Measurements from ENCODE around the gene EVL. TPM values are rescaled to one million over a fixed set of nuclear protein-coding genes. Genes with fewer than 3 reads are reported as not detected.

The EVL gene
- total RNA-seq, 1 donor from 2014 or later = 11.7 TPM

DNA sequence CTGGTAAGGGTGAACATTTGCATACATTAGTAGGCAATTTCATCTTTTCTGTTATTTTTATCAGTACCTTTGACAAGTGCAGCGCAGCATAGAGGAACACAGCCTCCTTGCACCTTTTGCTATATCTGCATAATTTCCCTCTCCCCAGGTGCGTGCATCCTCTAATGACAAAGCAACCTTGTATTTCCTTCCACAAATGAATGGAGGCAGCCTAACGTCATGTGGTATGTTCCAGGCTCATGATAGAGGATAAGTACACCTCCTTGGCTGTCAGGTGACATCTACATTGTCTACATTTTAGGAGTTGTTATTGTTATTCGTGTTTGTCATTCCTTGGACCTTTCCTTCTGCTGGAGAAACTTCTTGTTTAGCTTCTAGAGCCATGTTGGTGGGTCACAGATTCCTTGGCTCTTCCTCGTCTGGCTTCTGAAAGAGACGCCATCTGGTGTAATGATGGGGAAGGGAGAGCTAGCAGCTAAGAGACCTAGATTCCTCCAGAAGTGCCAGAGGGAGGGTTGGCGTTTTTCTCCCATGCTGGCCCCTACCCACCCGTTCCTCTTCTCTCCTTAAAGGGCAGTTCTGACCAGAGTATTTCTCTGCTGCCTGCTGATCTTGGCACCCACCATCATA is 37.0 kb downstream of the EVL start:
- Histone ChIP-seq H3K36me3 (peaks cover 0 to 2% of the 10 kb centered on the region in 2 donors), H3K27ac (peak overlapping the region; percentile 61 to 81), H3K9me3 (no peaks in the 10 kb centered on the region), H3K27me3 (no peaks in the 10 kb centered on the region), H3K4me3 (no peak overlapping the region), H3K4me1 (peaks cover 21 to 37% of the 10 kb centered on the region in 2 donors)
- TF ChIP-seq, protein P1, sequence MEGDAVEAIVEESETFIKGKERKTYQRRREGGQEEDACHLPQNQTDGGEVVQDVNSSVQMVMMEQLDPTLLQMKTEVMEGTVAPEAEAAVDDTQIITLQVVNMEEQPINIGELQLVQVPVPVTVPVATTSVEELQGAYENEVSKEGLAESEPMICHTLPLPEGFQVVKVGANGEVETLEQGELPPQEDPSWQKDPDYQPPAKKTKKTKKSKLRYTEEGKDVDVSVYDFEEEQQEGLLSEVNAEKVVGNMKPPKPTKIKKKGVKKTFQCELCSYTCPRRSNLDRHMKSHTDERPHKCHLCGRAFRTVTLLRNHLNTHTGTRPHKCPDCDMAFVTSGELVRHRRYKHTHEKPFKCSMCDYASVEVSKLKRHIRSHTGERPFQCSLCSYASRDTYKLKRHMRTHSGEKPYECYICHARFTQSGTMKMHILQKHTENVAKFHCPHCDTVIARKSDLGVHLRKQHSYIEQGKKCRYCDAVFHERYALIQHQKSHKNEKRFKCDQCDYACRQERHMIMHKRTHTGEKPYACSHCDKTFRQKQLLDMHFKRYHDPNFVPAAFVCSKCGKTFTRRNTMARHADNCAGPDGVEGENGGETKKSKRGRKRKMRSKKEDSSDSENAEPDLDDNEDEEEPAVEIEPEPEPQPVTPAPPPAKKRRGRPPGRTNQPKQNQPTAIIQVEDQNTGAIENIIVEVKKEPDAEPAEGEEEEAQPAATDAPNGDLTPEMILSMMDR (IDR thresholded peaks at IDR 0.05) = no peak
- intact Hi-C loops (cut with DNase I) = loop anchor here (10.0 kb wide), 1 partner anchor 367 kb away; no protein-coding TSS in a partner anchor
- DNase-seq (ENCODE audit: low spot score in 2 of 2) = no peak

DNA sequence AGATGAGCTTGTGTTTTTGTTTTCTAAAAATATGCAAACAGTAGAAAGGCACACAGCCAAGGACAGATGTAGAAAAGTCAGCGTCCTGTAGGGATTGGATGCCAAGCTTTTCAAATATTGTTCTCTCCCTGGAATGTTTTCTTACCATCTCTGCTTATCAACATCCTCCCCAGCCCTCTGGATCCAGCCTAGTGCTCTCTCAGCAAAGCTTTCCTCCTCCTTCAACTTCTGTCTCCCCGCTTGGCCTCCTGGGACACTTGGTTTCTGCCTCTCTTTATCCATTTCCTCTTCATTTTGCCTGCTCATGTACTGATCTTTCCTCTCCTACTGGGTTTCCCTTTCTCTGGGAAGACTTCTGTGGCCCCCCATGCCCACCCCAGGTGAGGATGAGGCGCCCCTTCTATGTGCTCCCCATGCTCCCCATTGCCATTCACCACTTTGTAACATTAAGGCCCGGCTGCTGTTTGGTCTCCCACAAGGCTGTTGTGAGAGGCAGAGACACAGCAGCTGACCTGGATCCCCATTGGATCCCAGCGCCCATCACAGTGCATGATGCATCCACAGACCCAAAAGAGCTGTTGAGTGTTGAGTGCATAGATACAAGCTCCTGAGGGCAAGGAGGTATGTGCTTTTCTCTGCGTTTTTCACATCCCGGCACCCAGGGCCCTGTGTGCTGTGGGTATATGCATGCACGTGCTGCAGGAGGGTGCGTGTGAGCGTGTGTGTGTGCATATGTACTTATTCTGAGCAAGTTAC is 38.2 kb downstream of the EVL start:
- Histone ChIP-seq H3K4me3 (no peak overlapping the region), H3K4me1 (peaks cover 21 to 40% of the 10 kb centered on the region in 2 donors), H3K9me3 (no peaks in the 10 kb centered on the region), H3K27me3 (no peaks in the 10 kb centered on the region), H3K27ac (peak overlapping the region; percentile 61 to 81), H3K36me3 (no peaks in the 10 kb centered on the region)
- intact Hi-C loops (cut with DNase I) = loop anchor here (10.0 kb wide), 1 partner anchor 369 kb away; no protein-coding TSS in a partner anchor
- TF ChIP-seq, protein P1 (IDR thresholded peaks at IDR 0.05) = no peak
- DNase-seq (ENCODE audit: low spot score in 2 of 2) = no peak

DNA sequence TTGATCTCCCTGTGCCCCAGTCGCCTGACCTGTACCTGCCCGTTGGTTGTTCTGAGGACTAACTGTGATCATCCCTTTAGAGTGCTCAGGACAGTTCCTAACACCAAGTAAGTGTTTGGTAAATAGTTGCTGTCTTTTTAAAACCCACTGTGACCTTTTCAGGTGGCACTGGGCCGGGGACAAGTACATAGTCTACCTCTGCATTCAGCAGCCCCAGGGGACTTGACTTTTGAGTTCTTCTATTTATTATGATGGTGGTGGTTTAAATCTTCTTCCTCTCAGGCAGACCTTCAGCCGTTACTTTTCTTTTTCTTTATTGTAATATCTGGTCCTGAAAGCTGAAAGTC is 38.8 kb downstream of the EVL start:
- Histone ChIP-seq H3K36me3 (no peaks in the 10 kb centered on the region), H3K4me3 (no peak overlapping the region), H3K27me3 (no peaks in the 10 kb centered on the region), H3K4me1 (peaks cover 21 to 40% of the 10 kb centered on the region in 2 donors), H3K27ac (peak overlapping the region; percentile 61 to 81), H3K9me3 (no peaks in the 10 kb centered on the region)
- TF ChIP-seq, protein P1 (IDR thresholded peaks at IDR 0.05) = no peak
- no peak for DNase-seq (ENCODE audit: low spot score in 2 of 2)
- intact Hi-C loops (cut with DNase I) = loop anchor here (10.0 kb wide), 1 partner anchor 369 kb away; no protein-coding TSS in a partner anchor

DNA sequence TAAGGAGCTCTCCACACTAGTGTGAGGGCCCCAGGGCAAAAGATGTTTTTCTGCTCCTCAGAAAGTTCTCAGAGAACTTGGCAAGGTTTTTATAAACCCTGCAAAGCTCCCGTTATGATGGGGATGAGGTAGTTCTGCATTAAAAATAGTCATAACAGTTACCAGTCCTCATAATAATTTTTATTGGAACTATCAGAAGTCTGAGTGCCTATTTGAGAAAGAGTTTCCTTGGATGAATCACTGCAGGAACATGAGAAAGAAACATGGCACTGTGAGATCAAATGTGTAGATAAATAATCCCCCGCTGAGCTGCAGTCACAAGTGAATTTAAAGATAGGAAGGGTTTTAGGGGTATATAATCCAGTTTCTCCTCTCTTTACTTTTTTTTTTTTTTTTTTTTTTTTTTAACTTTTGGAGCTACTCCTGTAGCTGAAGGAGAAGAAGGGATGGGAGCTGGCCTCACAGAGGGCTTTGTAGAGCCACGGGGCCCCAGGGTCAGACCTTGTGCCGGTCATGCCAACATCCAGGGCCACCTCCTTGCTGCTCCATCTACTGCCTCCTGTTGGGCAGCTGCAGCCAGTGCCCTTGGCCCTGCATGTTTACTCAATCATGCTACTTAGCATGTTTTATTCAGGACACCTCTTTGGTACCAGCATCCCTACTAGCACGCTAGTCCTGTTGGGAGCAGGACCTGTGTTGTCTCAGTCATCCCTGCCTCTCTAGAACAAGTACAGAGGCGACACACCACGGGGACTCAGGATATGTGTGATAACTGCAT is 39.5 kb downstream of the EVL start:
- H3K4me1 ChIP-seq = peaks cover 21 to 40% of the 10 kb centered on the region in 2 donors
- no peak for DNase-seq (ENCODE audit: low spot score in 2 of 2)

More for the DNA sequence above, 39.5 kb downstream of the EVL start:
- intact Hi-C loops (cut with DNase I) = loop anchor here (5.0 to 10.0 kb wide), 3 partner anchors 47 to 370 kb away; no protein-coding TSS in a partner anchor
- peak overlapping the region; percentile 61 to 81 for H3K27ac ChIP-seq
- H3K9me3 ChIP-seq = no peaks in the 10 kb centered on the region
- H3K27me3 ChIP-seq = no peaks in the 10 kb centered on the region
- TF ChIP-seq, protein P1 (IDR thresholded peaks at IDR 0.05) = no peak
- H3K4me3 ChIP-seq = no peak overlapping the region
- no peaks in the 10 kb centered on the region for H3K36me3 ChIP-seq
